ENCODE measurements around the gene SCN5A.
A peak's percentile ranks its signal among the peaks of the same experiment; 100 is the strongest.

Gene SCN5A

DNA sequence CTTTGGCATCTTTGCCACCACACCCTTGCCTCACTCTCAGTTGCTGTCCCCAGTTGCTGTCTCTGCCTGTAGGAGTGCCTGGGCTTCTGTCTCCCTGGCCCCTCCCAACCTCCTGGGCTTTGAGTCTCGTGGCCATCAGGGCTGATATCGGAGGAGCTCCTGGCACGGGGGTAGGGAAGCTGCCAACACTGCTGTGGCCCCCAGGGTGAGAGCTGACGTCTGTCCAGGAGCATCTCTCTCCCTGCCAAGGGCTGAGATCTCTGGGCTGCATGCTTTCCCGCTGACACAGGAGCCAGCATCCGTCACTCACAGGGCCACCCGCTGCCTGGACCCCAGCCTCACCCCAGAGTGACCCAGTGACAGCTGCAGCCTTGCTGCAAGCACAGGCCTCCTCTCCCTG lies 105.9 kb downstream of the SCN5A start:
- TF ChIP-seq, protein P1, sequence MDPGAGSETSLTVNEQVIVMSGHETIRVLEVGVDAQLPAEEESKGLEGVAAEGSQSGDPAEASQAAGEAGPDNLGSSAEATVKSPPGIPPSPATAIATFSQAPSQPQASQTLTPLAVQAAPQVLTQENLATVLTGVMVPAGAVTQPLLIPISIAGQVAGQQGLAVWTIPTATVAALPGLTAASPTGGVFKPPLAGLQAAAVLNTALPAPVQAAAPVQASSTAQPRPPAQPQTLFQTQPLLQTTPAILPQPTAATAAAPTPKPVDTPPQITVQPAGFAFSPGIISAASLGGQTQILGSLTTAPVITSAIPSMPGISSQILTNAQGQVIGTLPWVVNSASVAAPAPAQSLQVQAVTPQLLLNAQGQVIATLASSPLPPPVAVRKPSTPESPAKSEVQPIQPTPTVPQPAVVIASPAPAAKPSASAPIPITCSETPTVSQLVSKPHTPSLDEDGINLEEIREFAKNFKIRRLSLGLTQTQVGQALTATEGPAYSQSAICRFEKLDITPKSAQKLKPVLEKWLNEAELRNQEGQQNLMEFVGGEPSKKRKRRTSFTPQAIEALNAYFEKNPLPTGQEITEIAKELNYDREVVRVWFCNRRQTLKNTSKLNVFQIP (CRISPR knock-in tag; IDR thresholded peaks at IDR 0.05; ENCODE audit: borderline replicate concordance, low read depth): no peak
- TF ChIP-seq BACH2 (CRISPR knock-in tag; IDR thresholded peaks at IDR 0.05; ENCODE audit: borderline replicate concordance) (no peak), TOX (CRISPR knock-in tag; IDR thresholded peaks at IDR 0.05; ENCODE audit: borderline replicate concordance) (no peak), ZFP3 (CRISPR knock-in tag; IDR thresholded peaks at IDR 0.05) (no peak), RARB (CRISPR knock-in tag; IDR thresholded peaks at IDR 0.05) (no peak), ISL1 (CRISPR knock-in tag; IDR thresholded peaks at IDR 0.05) (no peak)
- no peak for ATAC-seq

DNA sequence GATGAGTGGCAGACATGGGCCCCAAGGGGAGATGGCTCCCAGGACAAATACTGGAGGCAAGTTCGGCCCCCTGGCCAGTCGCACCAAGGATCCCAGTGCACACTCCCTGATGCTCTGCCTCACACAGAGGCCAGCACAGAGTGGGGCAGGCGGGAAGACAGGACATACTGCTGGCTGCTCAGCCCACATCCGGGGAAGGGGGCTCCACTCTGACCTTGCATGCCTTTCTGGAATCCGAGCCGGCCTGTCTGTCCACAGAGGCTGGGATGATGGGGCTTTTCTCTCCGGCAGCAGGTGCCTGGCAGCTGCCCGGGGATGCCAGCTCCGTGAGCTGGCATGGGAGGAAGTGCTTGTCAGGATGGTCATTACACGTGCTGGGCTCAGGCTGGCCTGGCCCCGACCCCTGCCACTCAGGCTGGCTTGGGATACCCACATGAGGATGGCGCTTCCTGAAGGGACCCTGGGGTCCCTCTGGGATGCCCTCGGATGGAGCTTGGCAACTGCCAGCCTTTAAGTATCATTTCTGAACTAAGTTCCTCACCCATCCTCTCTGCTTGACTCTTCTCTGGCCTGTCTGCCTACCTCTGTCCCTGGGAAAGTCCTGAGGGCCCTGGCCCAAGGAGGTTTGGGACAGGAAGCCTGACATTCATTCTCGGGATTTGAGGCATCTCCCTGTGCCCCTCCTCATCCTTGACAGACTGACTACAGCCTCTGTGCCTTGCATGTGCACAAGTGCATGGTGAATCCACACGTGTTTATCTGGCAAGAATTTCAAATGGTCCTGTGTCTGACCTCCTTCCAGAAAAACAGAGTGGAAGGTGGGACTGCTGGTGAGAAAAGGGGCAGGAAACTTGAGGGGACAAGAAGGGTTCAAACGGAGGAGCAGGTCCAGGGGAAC lies 106.8 kb downstream of the SCN5A start:
- TF ChIP-seq, protein P2, sequence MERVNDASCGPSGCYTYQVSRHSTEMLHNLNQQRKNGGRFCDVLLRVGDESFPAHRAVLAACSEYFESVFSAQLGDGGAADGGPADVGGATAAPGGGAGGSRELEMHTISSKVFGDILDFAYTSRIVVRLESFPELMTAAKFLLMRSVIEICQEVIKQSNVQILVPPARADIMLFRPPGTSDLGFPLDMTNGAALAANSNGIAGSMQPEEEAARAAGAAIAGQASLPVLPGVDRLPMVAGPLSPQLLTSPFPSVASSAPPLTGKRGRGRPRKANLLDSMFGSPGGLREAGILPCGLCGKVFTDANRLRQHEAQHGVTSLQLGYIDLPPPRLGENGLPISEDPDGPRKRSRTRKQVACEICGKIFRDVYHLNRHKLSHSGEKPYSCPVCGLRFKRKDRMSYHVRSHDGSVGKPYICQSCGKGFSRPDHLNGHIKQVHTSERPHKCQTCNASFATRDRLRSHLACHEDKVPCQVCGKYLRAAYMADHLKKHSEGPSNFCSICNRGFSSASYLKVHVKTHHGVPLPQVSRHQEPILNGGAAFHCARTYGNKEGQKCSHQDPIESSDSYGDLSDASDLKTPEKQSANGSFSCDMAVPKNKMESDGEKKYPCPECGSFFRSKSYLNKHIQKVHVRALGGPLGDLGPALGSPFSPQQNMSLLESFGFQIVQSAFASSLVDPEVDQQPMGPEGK (CRISPR knock-in tag; IDR thresholded peaks at IDR 0.05; ENCODE audit: borderline replicate concordance): no peak
- TF ChIP-seq ESRRG (CRISPR knock-in tag; IDR thresholded peaks at IDR 0.05) (no peak), ARNTL (CRISPR knock-in tag; IDR thresholded peaks at IDR 0.05; ENCODE audit: borderline replicate concordance, low read depth) (no peak), ZFP3 (CRISPR knock-in tag; IDR thresholded peaks at IDR 0.05) (no peak)
- TF ChIP-seq, protein P3, sequence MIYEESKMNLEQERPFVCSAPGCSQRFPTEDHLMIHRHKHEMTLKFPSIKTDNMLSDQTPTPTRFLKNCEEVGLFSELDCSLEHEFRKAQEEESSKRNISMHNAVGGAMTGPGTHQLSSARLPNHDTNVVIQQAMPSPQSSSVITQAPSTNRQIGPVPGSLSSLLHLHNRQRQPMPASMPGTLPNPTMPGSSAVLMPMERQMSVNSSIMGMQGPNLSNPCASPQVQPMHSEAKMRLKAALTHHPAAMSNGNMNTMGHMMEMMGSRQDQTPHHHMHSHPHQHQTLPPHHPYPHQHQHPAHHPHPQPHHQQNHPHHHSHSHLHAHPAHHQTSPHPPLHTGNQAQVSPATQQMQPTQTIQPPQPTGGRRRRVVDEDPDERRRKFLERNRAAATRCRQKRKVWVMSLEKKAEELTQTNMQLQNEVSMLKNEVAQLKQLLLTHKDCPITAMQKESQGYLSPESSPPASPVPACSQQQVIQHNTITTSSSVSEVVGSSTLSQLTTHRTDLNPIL (CRISPR knock-in tag; IDR thresholded peaks at IDR 0.05; ENCODE audit: low read depth): no peak
- ATAC-seq: peak; percentile 68

DNA sequence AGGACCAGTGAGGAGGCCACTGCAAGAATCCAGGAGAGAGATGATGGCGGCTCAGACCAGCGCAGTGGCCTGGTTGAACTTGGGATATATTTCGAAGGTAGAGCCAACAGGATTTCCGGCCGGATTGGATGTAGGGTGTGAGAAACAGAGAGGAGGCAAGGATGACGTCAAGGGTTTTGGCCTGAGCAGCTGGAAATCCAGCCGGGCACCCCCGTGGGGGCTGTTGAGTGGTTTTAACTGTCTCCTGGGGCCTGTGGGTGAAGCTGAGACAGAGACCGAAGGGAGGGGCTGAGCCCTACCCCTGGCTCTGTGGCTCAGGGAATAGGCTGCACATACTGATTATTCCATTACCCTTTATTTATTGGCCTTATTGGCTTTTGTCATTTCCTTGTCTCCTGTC lies 107.7 kb downstream of the SCN5A start:
- ATAC-seq: no peak; the same call in 2 of the 3 replicates
- TF ChIP-seq ZC3H10 (CRISPR knock-in tag; IDR thresholded peaks at IDR 0.05) (no peak), BACH2 (CRISPR knock-in tag; IDR thresholded peaks at IDR 0.05; ENCODE audit: borderline replicate concordance) (no peak), TCF4 (CRISPR knock-in tag; IDR thresholded peaks at IDR 0.05; ENCODE audit: borderline replicate concordance) (no peak), ZNF8 (CRISPR knock-in tag; IDR thresholded peaks at IDR 0.05) (no peak)

DNA sequence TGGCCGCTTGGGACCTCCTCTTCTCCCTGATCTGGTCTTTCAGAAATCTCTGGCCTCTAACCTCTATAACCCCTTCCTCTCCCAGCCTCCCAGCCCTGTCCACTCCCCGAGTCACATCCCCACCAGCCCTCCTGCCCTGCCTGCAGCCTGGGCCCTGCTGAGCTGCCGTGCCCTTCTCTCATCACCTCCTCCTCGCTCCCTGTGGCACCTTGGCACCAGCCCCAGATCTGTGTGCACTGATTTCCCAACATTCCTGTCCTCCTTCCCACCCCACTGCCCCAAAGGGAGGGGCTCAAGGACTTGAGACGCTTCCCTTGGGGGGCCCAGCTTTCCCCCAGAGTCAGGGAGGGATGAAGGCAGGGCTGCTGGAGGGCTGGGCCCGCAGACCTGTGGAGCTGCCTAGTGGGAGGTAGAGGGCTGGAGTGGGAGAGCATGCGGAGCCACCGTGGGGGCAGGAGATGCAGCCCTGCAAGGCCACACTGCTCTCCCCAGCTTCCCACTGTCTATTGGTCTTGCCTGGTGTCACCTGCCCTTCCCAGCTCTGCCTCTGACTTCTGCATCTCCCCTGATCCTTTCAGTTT lies 110.6 kb downstream of the SCN5A start:
- ATAC-seq: no peak
- no peak for TF ChIP-seq ZNF8 (CRISPR knock-in tag; IDR thresholded peaks at IDR 0.05)
- TF ChIP-seq PPARA (CRISPR knock-in tag; IDR thresholded peaks at IDR 0.05; ENCODE audit: borderline replicate concordance): no peak
- TF ChIP-seq, protein P4, sequence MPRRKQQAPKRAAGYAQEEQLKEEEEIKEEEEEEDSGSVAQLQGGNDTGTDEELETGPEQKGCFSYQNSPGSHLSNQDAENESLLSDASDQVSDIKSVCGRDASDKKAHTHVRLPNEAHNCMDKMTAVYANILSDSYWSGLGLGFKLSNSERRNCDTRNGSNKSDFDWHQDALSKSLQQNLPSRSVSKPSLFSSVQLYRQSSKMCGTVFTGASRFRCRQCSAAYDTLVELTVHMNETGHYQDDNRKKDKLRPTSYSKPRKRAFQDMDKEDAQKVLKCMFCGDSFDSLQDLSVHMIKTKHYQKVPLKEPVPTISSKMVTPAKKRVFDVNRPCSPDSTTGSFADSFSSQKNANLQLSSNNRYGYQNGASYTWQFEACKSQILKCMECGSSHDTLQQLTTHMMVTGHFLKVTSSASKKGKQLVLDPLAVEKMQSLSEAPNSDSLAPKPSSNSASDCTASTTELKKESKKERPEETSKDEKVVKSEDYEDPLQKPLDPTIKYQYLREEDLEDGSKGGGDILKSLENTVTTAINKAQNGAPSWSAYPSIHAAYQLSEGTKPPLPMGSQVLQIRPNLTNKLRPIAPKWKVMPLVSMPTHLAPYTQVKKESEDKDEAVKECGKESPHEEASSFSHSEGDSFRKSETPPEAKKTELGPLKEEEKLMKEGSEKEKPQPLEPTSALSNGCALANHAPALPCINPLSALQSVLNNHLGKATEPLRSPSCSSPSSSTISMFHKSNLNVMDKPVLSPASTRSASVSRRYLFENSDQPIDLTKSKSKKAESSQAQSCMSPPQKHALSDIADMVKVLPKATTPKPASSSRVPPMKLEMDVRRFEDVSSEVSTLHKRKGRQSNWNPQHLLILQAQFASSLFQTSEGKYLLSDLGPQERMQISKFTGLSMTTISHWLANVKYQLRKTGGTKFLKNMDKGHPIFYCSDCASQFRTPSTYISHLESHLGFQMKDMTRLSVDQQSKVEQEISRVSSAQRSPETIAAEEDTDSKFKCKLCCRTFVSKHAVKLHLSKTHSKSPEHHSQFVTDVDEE (CRISPR knock-in tag; IDR thresholded peaks at IDR 0.05): no peak
- TF ChIP-seq, protein P2 (CRISPR knock-in tag; IDR thresholded peaks at IDR 0.05; ENCODE audit: borderline replicate concordance): no peak
- TF ChIP-seq ZFP30 (CRISPR knock-in tag; IDR thresholded peaks at IDR 0.05): no peak
- TF ChIP-seq ZC3H10 (CRISPR knock-in tag; IDR thresholded peaks at IDR 0.05): no peak
- TF ChIP-seq GLIS3 (CRISPR knock-in tag; IDR thresholded peaks at IDR 0.05): no peak

Measured in SK-N-SH treated with all-trans-retinoic acid at 6 μM for 48 hours (cell line).